ENCODE data around the gene HPN. TPM values are rescaled to one million over a fixed set of nuclear protein-coding genes. Genes with fewer than 3 reads are reported as not detected.

HPN gene
- polyA plus RNA-seq, 1 experiment = not detected

DNA sequence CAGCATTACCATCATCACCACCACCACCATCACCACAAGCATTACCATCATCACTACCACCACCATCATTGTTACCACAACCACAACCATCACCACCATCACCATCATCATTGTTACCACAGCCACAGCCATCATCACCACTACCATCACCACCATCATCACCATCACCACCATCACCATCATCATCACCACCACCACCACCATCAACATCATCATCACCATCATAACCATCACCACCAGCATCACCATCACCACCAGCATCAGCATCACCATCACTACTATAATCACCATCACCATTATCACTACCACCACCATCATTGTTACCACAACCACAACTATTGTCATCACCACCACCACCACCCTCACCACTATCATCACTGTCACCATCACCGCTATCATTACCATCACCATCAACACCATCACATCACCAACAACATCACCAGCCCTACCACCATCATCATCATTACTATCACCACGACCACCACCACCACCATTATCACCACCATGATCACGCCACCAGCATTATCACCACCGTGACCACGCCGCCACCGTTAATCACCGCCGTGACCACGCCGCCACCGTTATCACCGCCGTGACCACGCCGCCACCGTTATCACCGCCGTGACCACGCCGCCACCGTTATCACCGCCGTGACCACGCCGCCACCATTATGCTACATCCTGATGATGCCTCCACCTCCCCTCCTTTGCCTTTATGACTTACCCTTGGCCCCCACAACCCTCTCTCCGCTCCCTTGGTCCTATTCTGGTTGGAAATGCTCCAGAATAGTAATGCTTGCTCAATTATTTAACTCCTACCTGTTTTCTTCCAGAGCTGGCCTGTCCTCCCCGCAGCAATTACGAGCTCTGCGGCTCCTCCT, 64.1 kb downstream of the HPN start:
- ChIA-PET CTCF (no interaction called here), POLR2A (no interaction called here)
- no peak for TF ChIP-seq CTCF (IDR thresholded peaks at IDR 0.05; ENCODE audit: low read depth, low read length)
- peaks cover 12% of the 10 kb centered on the region for H3K9me3 ChIP-seq (ENCODE audit: control insufficient read depth, insufficient read depth, low read length)
- H3K27me3 ChIP-seq (ENCODE audit: control insufficient read depth, insufficient read depth, low read length) = peaks cover 3% of the 10 kb centered on the region
- H3K4me3 ChIP-seq (ENCODE audit: low read depth, low read length) = no peak overlapping the region
- DNase-seq (ENCODE audit: low read depth, low spot score) = no peak
- no peak overlapping the region for H3K27ac ChIP-seq (ENCODE audit: low read depth, low read length)

GRCh38 chr19:35106291-35106583, 64.7 kb downstream of the HPN start:
- CTCF ChIA-PET = no interaction called here
- peaks cover 12% of the 10 kb centered on the region for H3K9me3 ChIP-seq (ENCODE audit: control insufficient read depth, insufficient read depth, low read length)
- peaks cover 3% of the 10 kb centered on the region for H3K27me3 ChIP-seq (ENCODE audit: control insufficient read depth, insufficient read depth, low read length)
- no peak for TF ChIP-seq CTCF (IDR thresholded peaks at IDR 0.05; ENCODE audit: low read depth, low read length)
- POLR2A ChIA-PET = no interaction called here
- DNase-seq (ENCODE audit: low read depth, low spot score) = no peak
- no peak overlapping the region for H3K27ac ChIP-seq (ENCODE audit: low read depth, low read length)
- no peak overlapping the region for H3K4me3 ChIP-seq (ENCODE audit: low read depth, low read length)

GRCh38 chr19:35106898-35107541, 65.5 kb downstream of the HPN start:
- no peak for DNase-seq (ENCODE audit: low read depth, low spot score)
- H3K27ac ChIP-seq (ENCODE audit: low read depth, low read length) = no peak overlapping the region
- peaks cover 3% of the 10 kb centered on the region for H3K27me3 ChIP-seq (ENCODE audit: control insufficient read depth, insufficient read depth, low read length)
- peaks cover 12% of the 10 kb centered on the region for H3K9me3 ChIP-seq (ENCODE audit: control insufficient read depth, insufficient read depth, low read length)
- TF ChIP-seq CTCF (IDR thresholded peaks at IDR 0.05; ENCODE audit: low read depth, low read length) = no peak
- POLR2A ChIA-PET = no interaction called here
- CTCF ChIA-PET = interaction anchor here (0.6 kb wide), 1 partner anchor 34 kb away, joined by 6 read pairs; no protein-coding TSS in a partner anchor
- no peak overlapping the region for H3K4me3 ChIP-seq (ENCODE audit: low read depth, low read length)

DNA sequence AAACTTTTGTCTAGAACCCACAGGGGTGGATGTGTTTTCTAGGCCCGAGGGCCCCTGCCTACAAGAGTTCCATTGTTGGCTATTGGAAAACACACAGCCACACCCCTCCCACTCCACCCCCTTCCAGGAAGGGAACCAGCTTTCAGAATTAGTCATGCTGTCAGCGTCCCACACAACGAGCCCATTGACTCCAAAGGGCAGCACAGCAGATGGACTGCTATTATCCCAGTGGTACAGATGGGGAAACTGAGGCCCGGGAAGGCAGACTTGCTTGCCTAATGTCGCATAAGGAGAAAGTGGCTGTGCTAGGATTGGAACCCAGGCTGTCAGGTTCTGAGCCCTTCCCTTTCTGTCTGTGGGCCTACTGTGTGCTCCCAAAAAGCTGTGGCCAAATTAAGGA, 66.0 kb downstream of the HPN start:
- CTCF ChIA-PET = interaction anchor here (0.6 kb wide), 1 partner anchor 16 kb away, joined by 3 read pairs; no protein-coding TSS in a partner anchor
- no peak overlapping the region for H3K4me3 ChIP-seq (ENCODE audit: low read depth, low read length)
- H3K27me3 ChIP-seq (ENCODE audit: control insufficient read depth, insufficient read depth, low read length) = peaks cover 3% of the 10 kb centered on the region
- H3K9me3 ChIP-seq (ENCODE audit: control insufficient read depth, insufficient read depth, low read length) = peaks cover 12% of the 10 kb centered on the region
- no peak for TF ChIP-seq CTCF (IDR thresholded peaks at IDR 0.05; ENCODE audit: low read depth, low read length)
- POLR2A ChIA-PET = no interaction called here
- no peak for DNase-seq (ENCODE audit: low read depth, low spot score)
- no peak overlapping the region for H3K27ac ChIP-seq (ENCODE audit: low read depth, low read length)

DNA sequence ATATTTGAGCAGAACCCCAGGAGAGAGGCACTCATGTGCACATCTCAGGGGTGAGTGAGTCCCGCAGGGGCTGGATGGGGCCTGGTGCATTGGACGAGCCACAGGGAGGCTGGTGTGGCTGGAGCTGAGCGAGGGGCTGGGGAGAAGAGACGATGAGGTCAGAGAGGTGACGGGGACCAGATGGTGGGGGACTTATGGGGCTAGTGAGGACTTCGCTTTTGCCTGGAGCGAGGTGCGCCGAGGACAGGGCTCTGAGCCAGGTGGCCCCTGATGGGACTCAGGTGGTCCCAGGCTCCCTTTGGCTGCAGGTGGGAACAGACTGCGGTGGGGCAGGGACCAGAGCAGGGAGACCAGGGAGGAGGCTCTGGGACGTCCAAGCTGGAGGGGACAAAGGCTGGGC, 67.2 kb downstream of the HPN start:
- peaks cover 12% of the 10 kb centered on the region for H3K9me3 ChIP-seq (ENCODE audit: control insufficient read depth, insufficient read depth, low read length)
- ChIA-PET POLR2A (no interaction called here), CTCF (no interaction called here)
- H3K27ac ChIP-seq (ENCODE audit: low read depth, low read length) = no peak overlapping the region
- peaks cover 3% of the 10 kb centered on the region for H3K27me3 ChIP-seq (ENCODE audit: control insufficient read depth, insufficient read depth, low read length)
- no peak for TF ChIP-seq CTCF (IDR thresholded peaks at IDR 0.05; ENCODE audit: low read depth, low read length)
- DNase-seq (ENCODE audit: low read depth, low spot score) = no peak
- no peak overlapping the region for H3K4me3 ChIP-seq (ENCODE audit: low read depth, low read length)
